HepG2 (cell line): ENCODE data around the gene TMEM129. TPM values are rescaled to one million over a fixed set of nuclear protein-coding genes. Genes with fewer than 3 reads are reported as not detected.

Experiments
- AHR ChIP-seq: IDR thresholded peaks from 2 replicates; pipeline ENCODE4 v1.6.1; 2018; ENCODE audit warnings: missing genetic modification reagents, missing compliant biosample characterization
- BHLHE40 ChIP-seq: IDR thresholded peaks from 2 replicates; pipeline ENCODE4 v1.6.1; 2011; ENCODE audit warnings: low read length, improper control_type of control experiment
- HNRNPK ChIP-seq: fragments of 200-400 bp; formaldehyde crosslinking; IDR thresholded peaks from 2 replicates; pipeline ENCODE4 v1.6.1; 2018; ENCODE audit warnings: low read length, low read depth, moderate library complexity, mild to moderate bottlenecking; ENCODE audit not compliant: poor library complexity, severe bottlenecking
- HOXD1 ChIP-seq: sonication (generic); formaldehyde crosslinking; IDR thresholded peaks from 2 replicates; pipeline ENCODE4 v1.5.0; 2020; ENCODE audit warnings: missing genetic modification reagents
- IKZF1 ChIP-seq: fragments of 450-650 bp; IDR thresholded peaks from 2 replicates; pipeline ENCODE4 v1.7.1; 2016
- NKX3-1 ChIP-seq: sonication (generic); formaldehyde crosslinking; IDR thresholded peaks from 2 replicates; pipeline ENCODE4 v1.5.0; 2020; ENCODE audit warnings: missing genetic modification reagents
- SNAPC2 ChIP-seq: sonication (generic); formaldehyde crosslinking; IDR thresholded peaks from 2 replicates; pipeline ENCODE4 v1.8.1; 2022; ENCODE audit warnings: mild to moderate bottlenecking, missing genetic modification reagents
- ZBTB1 ChIP-seq: sonication (generic); formaldehyde crosslinking; IDR thresholded peaks from 2 replicates; pipeline ENCODE4 v1.4.0; 2020; ENCODE audit warnings: missing genetic modification reagents, borderline replicate concordance
- ZFYVE20 ChIP-seq: sonication (generic); formaldehyde crosslinking; IDR thresholded peaks from 2 replicates; pipeline ENCODE4 v1.8.0; 2023; ENCODE audit warnings: low read depth, mild to moderate bottlenecking, moderate library complexity, missing genetic modification reagents, borderline replicate concordance
- ZNF317 ChIP-seq: sonication (generic); formaldehyde crosslinking; IDR thresholded peaks from 2 replicates; pipeline ENCODE4 v1.5.0; 2020; ENCODE audit warnings: mild to moderate bottlenecking, missing genetic modification reagents
- ZNF382 ChIP-seq: sonication (generic); formaldehyde crosslinking; IDR thresholded peaks from 2 replicates; pipeline ENCODE4 v1.5.0; 2020; ENCODE audit warnings: missing genetic modification reagents, mild to moderate bottlenecking, borderline replicate concordance
- ZNF562 ChIP-seq: sonication (generic); formaldehyde crosslinking; IDR thresholded peaks from 2 replicates; pipeline ENCODE4 v1.8.0; 2022; ENCODE audit warnings: missing genetic modification reagents, borderline replicate concordance
- ZNF605 ChIP-seq: sonication (generic); formaldehyde crosslinking; IDR thresholded peaks from 2 replicates; pipeline ENCODE4 v1.8.0; 2022; ENCODE audit warnings: mild to moderate bottlenecking, missing genetic modification reagents
- ZNF672 ChIP-seq: sonication (generic); formaldehyde crosslinking; IDR thresholded peaks from 2 replicates; pipeline ENCODE4 v1.8.1; 2022; ENCODE audit warnings: missing genetic modification reagents
- ZNF83 ChIP-seq: sonication (generic); formaldehyde crosslinking; IDR thresholded peaks from 2 replicates; pipeline ENCODE4 v1.4.0; 2020; ENCODE audit warnings: missing genetic modification reagents, mild to moderate bottlenecking, borderline replicate concordance
- ZNF891 ChIP-seq: sonication (generic); formaldehyde crosslinking; IDR thresholded peaks from 2 replicates; pipeline ENCODE4 v1.5.0; 2020; ENCODE audit warnings: mild to moderate bottlenecking, missing genetic modification reagents
- polyA plus RNA-seq, 8 experiments: library from polyadenylated mRNA; depleted of rRNA in 3 of 8; stranded (reverse) in 7 of 8; unstranded in 1 of 8; fragments of >200 nt; fragmentation: Illumina TruSeq in 4 of 8; extraction: Trizol in 4 of 8; gene quantifications; 2 replicates each; pipeline versions ENCODE4 v1.2.1 to v1.2.3, GENCODE V29; 2011 to 2016; ENCODE audit warnings: low read depth in 4 of 8, missing spikeins in 1 of 8, mixed read lengths in 1 of 8; ENCODE audit not compliant: insufficient read depth in 1 of 8
- total RNA-seq, 5 experiments: library from RNA; depleted of rRNA; stranded (reverse); fragments of >200 nt; fragmentation: Illumina TruSeq; extraction: Trizol; gene quantifications; 2 replicates each; pipeline ENCODE4 v1.2.3, GENCODE V29; 2016; ENCODE audit warnings: low read depth in 1 of 5
- TF ChIP-seq, protein P1 (sequence below): IDR thresholded peaks from 2 replicates; pipeline ENCODE4 v1.6.1; 2018; ENCODE audit warnings: missing genetic modification reagents, mild to moderate bottlenecking, missing compliant biosample characterization
- TF ChIP-seq, protein P2 (sequence below): sonication (generic); formaldehyde crosslinking; IDR thresholded peaks from 2 replicates; pipeline ENCODE4 v1.9.0; 2021; ENCODE audit warnings: mild to moderate bottlenecking, missing genetic modification reagents
- TF ChIP-seq, protein P3 (sequence below): fragments of 450-650 bp; IDR thresholded peaks from 2 replicates; pipeline ENCODE4 v1.6.1; 2017
- TF ChIP-seq, protein P4 (sequence below): sonication (generic); formaldehyde crosslinking; IDR thresholded peaks from 2 replicates; pipeline ENCODE4 v1.4.0; 2020; ENCODE audit warnings: missing genetic modification reagents

The TMEM129 gene
- total and polyA plus RNA-seq, 2 of the 13 experiments (the other 11 are each of a cell fraction or from before 2014, with no cell fraction given), result 19.0 to 25.8 TPM

DNA sequence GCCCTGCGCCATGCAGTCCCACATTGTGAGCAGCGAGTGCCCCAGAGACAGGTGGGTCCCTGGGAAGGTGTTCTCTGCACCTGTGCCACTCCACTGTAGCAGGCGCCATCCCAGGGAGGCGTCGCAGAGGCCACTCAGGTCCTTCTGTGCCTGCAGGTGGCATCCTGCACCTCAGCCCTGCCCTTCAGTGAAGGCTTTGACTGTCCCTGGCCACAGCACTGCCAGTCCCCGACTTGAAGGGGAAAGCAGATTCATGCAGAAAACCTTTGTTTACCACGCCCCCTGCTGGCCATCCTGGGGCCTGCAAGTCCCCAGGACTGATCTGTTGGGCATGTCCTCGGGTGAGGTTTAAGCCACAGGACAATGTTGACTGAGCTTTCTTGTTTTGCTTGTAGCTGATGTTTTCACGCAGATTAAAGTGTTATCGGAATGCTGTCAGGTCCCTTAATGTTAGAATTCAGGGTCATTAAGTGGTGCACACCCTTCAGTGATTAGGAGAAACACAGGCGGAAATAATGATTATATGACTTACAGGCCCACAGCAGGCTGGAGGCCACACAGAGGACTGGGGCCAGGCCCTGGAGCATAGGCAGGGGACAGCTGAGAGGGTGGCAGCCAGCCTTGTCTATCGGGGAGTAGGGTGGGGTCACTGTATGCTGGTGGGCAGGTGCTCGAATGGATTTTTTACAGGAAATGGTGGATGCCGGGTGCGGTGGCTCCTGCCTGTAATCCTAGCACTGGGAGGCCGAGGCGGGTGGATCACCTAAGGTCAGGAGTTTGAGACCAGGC is 5.2 kb upstream of the TMEM129 start (continued):
- TF ChIP-seq BHLHE40 (no peak), ZNF891 (CRISPR knock-in tag) (no peak), ZNF562 (CRISPR knock-in tag) (no peak), ZNF317 (CRISPR knock-in tag) (no peak), HOXD1 (CRISPR knock-in tag) (no peak), ZNF83 (CRISPR knock-in tag) (no peak), ZNF605 (no peak), HNRNPK (no peak), ZNF672 (CRISPR knock-in tag) (no peak), ZFYVE20 (CRISPR knock-in tag) (no peak), SNAPC2 (no peak), IKZF1 (no peak), AHR (0 out of 2 replicates have a peak, but pooled peaks have one; percentile 26), ZNF382 (CRISPR knock-in tag) (no peak), NKX3-1 (CRISPR knock-in tag) (no peak), ZBTB1 (CRISPR knock-in tag) (no peak)
- TF ChIP-seq, protein P1, sequence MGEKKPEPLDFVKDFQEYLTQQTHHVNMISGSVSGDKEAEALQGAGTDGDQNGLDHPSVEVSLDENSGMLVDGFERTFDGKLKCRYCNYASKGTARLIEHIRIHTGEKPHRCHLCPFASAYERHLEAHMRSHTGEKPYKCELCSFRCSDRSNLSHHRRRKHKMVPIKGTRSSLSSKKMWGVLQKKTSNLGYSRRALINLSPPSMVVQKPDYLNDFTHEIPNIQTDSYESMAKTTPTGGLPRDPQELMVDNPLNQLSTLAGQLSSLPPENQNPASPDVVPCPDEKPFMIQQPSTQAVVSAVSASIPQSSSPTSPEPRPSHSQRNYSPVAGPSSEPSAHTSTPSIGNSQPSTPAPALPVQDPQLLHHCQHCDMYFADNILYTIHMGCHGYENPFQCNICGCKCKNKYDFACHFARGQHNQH (CRISPR knock-in tag), result peak; percentile 52; the same call in 1 of the 2 replicates
- TF ChIP-seq, protein P2, sequence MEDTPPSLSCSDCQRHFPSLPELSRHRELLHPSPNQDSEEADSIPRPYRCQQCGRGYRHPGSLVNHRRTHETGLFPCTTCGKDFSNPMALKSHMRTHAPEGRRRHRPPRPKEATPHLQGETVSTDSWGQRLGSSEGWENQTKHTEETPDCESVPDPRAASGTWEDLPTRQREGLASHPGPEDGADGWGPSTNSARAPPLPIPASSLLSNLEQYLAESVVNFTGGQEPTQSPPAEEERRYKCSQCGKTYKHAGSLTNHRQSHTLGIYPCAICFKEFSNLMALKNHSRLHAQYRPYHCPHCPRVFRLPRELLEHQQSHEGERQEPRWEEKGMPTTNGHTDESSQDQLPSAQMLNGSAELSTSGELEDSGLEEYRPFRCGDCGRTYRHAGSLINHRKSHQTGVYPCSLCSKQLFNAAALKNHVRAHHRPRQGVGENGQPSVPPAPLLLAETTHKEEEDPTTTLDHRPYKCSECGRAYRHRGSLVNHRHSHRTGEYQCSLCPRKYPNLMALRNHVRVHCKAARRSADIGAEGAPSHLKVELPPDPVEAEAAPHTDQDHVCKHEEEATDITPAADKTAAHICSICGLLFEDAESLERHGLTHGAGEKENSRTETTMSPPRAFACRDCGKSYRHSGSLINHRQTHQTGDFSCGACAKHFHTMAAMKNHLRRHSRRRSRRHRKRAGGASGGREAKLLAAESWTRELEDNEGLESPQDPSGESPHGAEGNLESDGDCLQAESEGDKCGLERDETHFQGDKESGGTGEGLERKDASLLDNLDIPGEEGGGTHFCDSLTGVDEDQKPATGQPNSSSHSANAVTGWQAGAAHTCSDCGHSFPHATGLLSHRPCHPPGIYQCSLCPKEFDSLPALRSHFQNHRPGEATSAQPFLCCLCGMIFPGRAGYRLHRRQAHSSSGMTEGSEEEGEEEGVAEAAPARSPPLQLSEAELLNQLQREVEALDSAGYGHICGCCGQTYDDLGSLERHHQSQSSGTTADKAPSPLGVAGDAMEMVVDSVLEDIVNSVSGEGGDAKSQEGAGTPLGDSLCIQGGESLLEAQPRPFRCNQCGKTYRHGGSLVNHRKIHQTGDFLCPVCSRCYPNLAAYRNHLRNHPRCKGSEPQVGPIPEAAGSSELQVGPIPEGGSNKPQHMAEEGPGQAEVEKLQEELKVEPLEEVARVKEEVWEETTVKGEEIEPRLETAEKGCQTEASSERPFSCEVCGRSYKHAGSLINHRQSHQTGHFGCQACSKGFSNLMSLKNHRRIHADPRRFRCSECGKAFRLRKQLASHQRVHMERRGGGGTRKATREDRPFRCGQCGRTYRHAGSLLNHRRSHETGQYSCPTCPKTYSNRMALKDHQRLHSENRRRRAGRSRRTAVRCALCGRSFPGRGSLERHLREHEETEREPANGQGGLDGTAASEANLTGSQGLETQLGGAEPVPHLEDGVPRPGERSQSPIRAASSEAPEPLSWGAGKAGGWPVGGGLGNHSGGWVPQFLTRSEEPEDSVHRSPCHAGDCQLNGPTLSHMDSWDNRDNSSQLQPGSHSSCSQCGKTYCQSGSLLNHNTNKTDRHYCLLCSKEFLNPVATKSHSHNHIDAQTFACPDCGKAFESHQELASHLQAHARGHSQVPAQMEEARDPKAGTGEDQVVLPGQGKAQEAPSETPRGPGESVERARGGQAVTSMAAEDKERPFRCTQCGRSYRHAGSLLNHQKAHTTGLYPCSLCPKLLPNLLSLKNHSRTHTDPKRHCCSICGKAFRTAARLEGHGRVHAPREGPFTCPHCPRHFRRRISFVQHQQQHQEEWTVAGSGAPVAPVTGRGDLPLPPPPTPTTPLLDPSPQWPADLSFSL (CRISPR knock-in tag), result no peak
- TF ChIP-seq, protein P3, sequence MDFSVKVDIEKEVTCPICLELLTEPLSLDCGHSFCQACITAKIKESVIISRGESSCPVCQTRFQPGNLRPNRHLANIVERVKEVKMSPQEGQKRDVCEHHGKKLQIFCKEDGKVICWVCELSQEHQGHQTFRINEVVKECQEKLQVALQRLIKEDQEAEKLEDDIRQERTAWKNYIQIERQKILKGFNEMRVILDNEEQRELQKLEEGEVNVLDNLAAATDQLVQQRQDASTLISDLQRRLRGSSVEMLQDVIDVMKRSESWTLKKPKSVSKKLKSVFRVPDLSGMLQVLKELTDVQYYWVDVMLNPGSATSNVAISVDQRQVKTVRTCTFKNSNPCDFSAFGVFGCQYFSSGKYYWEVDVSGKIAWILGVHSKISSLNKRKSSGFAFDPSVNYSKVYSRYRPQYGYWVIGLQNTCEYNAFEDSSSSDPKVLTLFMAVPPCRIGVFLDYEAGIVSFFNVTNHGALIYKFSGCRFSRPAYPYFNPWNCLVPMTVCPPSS, result no peak
- TF ChIP-seq, protein P4, sequence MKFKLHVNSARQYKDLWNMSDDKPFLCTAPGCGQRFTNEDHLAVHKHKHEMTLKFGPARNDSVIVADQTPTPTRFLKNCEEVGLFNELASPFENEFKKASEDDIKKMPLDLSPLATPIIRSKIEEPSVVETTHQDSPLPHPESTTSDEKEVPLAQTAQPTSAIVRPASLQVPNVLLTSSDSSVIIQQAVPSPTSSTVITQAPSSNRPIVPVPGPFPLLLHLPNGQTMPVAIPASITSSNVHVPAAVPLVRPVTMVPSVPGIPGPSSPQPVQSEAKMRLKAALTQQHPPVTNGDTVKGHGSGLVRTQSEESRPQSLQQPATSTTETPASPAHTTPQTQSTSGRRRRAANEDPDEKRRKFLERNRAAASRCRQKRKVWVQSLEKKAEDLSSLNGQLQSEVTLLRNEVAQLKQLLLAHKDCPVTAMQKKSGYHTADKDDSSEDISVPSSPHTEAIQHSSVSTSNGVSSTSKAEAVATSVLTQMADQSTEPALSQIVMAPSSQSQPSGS (CRISPR knock-in tag), result 0 out of 2 replicates have a peak, but pooled peaks have one; percentile 60
